Effector memory CD4-positive, alpha-beta T cell (primary cell): ENCODE results near the gene ME1.

ENCODE experiments used
- DNase-seq, 3 donors: peaks; one replicate each; pipeline ENCODE4 v3.0.0-alpha.2; 2020
- H3K27ac ChIP-seq: 2 replicates; pipeline ENCODE4 v1.7.0; 2013; ENCODE audit warnings: mild to moderate bottlenecking, low read length, moderate library complexity; ENCODE audit not compliant: insufficient read depth, poor library complexity, severe bottlenecking
- H3K27me3 ChIP-seq: replicated peaks from 2 replicates; pipeline ENCODE4 v1.7.0; 2013; ENCODE audit warnings: mild to moderate bottlenecking, low read length; ENCODE audit not compliant: insufficient read depth, control insufficient read depth, poor library complexity, severe bottlenecking
- H3K36me3 ChIP-seq: 2 replicates; pipeline ENCODE4 v1.7.0; 2013; ENCODE audit warnings: mild to moderate bottlenecking, low read length, moderate library complexity; ENCODE audit not compliant: control insufficient read depth, insufficient read depth
- H3K4me1 ChIP-seq: 2 replicates; pipeline ENCODE4 v1.7.0; 2013; ENCODE audit warnings: low read length, mild to moderate bottlenecking; ENCODE audit not compliant: control insufficient read depth, insufficient read depth, poor library complexity, severe bottlenecking
- H3K4me3 ChIP-seq: 2 replicates; pipeline ENCODE4 v1.7.0; 2013; ENCODE audit warnings: low read length, low read depth, mild to moderate bottlenecking; ENCODE audit not compliant: insufficient read depth, poor library complexity, severe bottlenecking
- H3K9me3 ChIP-seq: 2 replicates; pipeline ENCODE4 v1.7.0; 2013; ENCODE audit warnings: mild to moderate bottlenecking, low read length, moderate library complexity; ENCODE audit not compliant: control insufficient read depth

Gene ME1

GRCh38 chr6:83185096-83185495 lies 245.8 kb downstream of the ME1 start:
- Histone ChIP-seq H3K9me3 (no peaks in the 10 kb centered on the region), H3K4me3 (no peak overlapping the region), H3K4me1 (no peaks in the 10 kb centered on the region), H3K27ac (no peak overlapping the region), H3K36me3 (peaks cover 16% of the 10 kb centered on the region), H3K27me3 (no peaks in the 10 kb centered on the region)
- no peak for DNase-seq

GRCh38 chr6:83183082-83183828 lies 247.6 kb downstream of the ME1 start:
- Histone ChIP-seq H3K9me3 (no peaks in the 10 kb centered on the region), H3K27ac (no peak overlapping the region), H3K4me1 (no peaks in the 10 kb centered on the region), H3K27me3 (no peaks in the 10 kb centered on the region), H3K4me3 (no peak overlapping the region), H3K36me3 (peaks cover 16% of the 10 kb centered on the region)
- no peak for DNase-seq

GRCh38 chr6:83182114-83182513 lies 248.7 kb downstream of the ME1 start:
- Histone ChIP-seq H3K27me3 (no peaks in the 10 kb centered on the region), H3K27ac (no peak overlapping the region), H3K4me3 (no peak overlapping the region), H3K36me3 (peaks cover 16% of the 10 kb centered on the region), H3K9me3 (no peaks in the 10 kb centered on the region), H3K4me1 (no peaks in the 10 kb centered on the region)
- no peak for DNase-seq

- Histone ChIP-seq H3K36me3 (peaks cover 21% of the 10 kb centered on the region), H3K9me3 (no peaks in the 10 kb centered on the region), H3K4me3 (no peak overlapping the region), H3K27me3 (no peaks in the 10 kb centered on the region), H3K4me1 (no peaks in the 10 kb centered on the region), H3K27ac (no peak overlapping the region)
- DNase-seq = no peak
Measured at GRCh38 chr6:83180426-83180950, 250.4 kb downstream of the ME1 start.

- Histone ChIP-seq H3K36me3 (peaks cover 12% of the 10 kb centered on the region), H3K4me3 (no peak overlapping the region), H3K4me1 (no peaks in the 10 kb centered on the region), H3K27me3 (no peaks in the 10 kb centered on the region), H3K9me3 (no peaks in the 10 kb centered on the region), H3K27ac (no peak overlapping the region)
- no peak for DNase-seq
Measured at GRCh38 chr6:83176246-83176645, 254.6 kb downstream of the ME1 start.

GRCh38 chr6:83169511-83169910 lies 261.3 kb downstream of the ME1 start:
- Histone ChIP-seq H3K27me3 (no peaks in the 10 kb centered on the region), H3K4me3 (no peak overlapping the region), H3K9me3 (no peaks in the 10 kb centered on the region), H3K4me1 (no peaks in the 10 kb centered on the region), H3K27ac (no peak overlapping the region), H3K36me3 (peaks cover 63% of the 10 kb centered on the region)
- no peak for DNase-seq

- Histone ChIP-seq H3K36me3 (peaks cover 64% of the 10 kb centered on the region), H3K27me3 (no peaks in the 10 kb centered on the region), H3K4me1 (no peaks in the 10 kb centered on the region), H3K4me3 (no peak overlapping the region), H3K9me3 (no peaks in the 10 kb centered on the region), H3K27ac (no peak overlapping the region)
- no peak for DNase-seq
Measured at GRCh38 chr6:83169106-83169505, 261.7 kb downstream of the ME1 start.

GRCh38 chr6:83168556-83168955 lies 262.3 kb downstream of the ME1 start:
- Histone ChIP-seq H3K36me3 (peaks cover 62% of the 10 kb centered on the region), H3K9me3 (no peaks in the 10 kb centered on the region), H3K4me3 (no peak overlapping the region), H3K27me3 (no peaks in the 10 kb centered on the region), H3K27ac (no peak overlapping the region), H3K4me1 (no peaks in the 10 kb centered on the region)
- DNase-seq = no peak

GRCh38 chr6:83167726-83168278 lies 263.0 kb downstream of the ME1 start:
- H3K27ac ChIP-seq = no peak overlapping the region
- no peaks in the 10 kb centered on the region for H3K9me3 ChIP-seq
- no peaks in the 10 kb centered on the region for H3K4me1 ChIP-seq
- H3K4me3 ChIP-seq = no peak overlapping the region
- no peaks in the 10 kb centered on the region for H3K27me3 ChIP-seq
- no peak for DNase-seq
- peaks cover 60% of the 10 kb centered on the region for H3K36me3 ChIP-seq
